BE2C (cell line): ENCODE measurements around the gene SERHL2.

Experiments
- DNase-seq: peaks from one replicate; pipeline ENCODE4 v3.0.0-alpha.2; 2020
- H3K27me3 ChIP-seq: fragments of 250-450 bp; sonication (Bioruptor Pico); 2 replicates; pipeline ENCODE4 v1.5.1; 2020; ENCODE audit warnings: mild to moderate bottlenecking
- H3K36me3 ChIP-seq: fragments of 250-450 bp; sonication (Bioruptor Pico); 2 replicates; pipeline ENCODE4 v1.5.1; 2020; ENCODE audit warnings: mild to moderate bottlenecking
- H3K4me1 ChIP-seq: fragments of 250-450 bp; sonication (Bioruptor Pico); 2 replicates; pipeline ENCODE4 v1.5.1; 2020
- H3K4me3 ChIP-seq: 2 replicates; pipeline ENCODE4 v1.5.1; 2011; ENCODE audit warnings: low read depth, low read length
- H3K9me3 ChIP-seq: fragments of 250-450 bp; sonication (Bioruptor Pico); 2 replicates; pipeline ENCODE4 v1.5.1; 2020
- CTCF ChIP-seq: IDR thresholded peaks from 2 replicates; pipeline ENCODE4 v1.5.1; 2012; ENCODE audit warnings: mild to moderate bottlenecking, low read depth, low read length

The SERHL2 gene

GRCh38 chr22:42608136-42608822, 54.5 kb downstream of the SERHL2 start:
- Histone ChIP-seq H3K4me1 (peaks cover 6% of the 10 kb centered on the region; the same call in 1 of the 2 replicates), H3K27me3 (no peaks in the 10 kb centered on the region), H3K4me3 (no peak overlapping the region), H3K9me3 (no peaks in the 10 kb centered on the region), H3K36me3 (peaks cover 56% of the 10 kb centered on the region)
- no peak for TF ChIP-seq CTCF
- DNase-seq = no peak

- no peaks in the 10 kb centered on the region for H3K27me3 ChIP-seq
- peaks cover 54% of the 10 kb centered on the region for H3K36me3 ChIP-seq
- peaks cover 6% of the 10 kb centered on the region; the same call in 1 of the 2 replicates for H3K4me1 ChIP-seq
- no peaks in the 10 kb centered on the region for H3K9me3 ChIP-seq
- TF ChIP-seq CTCF = no peak
- H3K4me3 ChIP-seq = no peak overlapping the region
- DNase-seq = no peak
Observed at GRCh38 chr22:42608823-42609361, 55.1 kb downstream of the SERHL2 start.

GRCh38 chr22:42610186-42610585, 56.4 kb downstream of the SERHL2 start:
- TF ChIP-seq CTCF = no peak
- Histone ChIP-seq H3K4me1 (peaks cover 6% of the 10 kb centered on the region; the same call in 1 of the 2 replicates), H3K36me3 (peaks cover 50% of the 10 kb centered on the region), H3K4me3 (no peak overlapping the region), H3K9me3 (no peaks in the 10 kb centered on the region), H3K27me3 (no peaks in the 10 kb centered on the region)
- no peak for DNase-seq

- DNase-seq = no peak
- peaks cover 6% of the 10 kb centered on the region; the same call in 1 of the 2 replicates for H3K4me1 ChIP-seq
- TF ChIP-seq CTCF = no peak
- H3K9me3 ChIP-seq = no peaks in the 10 kb centered on the region
- peaks cover 41% of the 10 kb centered on the region for H3K36me3 ChIP-seq
- H3K4me3 ChIP-seq = no peak overlapping the region
- H3K27me3 ChIP-seq = no peaks in the 10 kb centered on the region
Observed at GRCh38 chr22:42611051-42611450, 57.3 kb downstream of the SERHL2 start.

GRCh38 chr22:42612336-42612735, 58.6 kb downstream of the SERHL2 start:
- no peak for DNase-seq
- Histone ChIP-seq H3K4me3 (no peak overlapping the region), H3K4me1 (peaks cover 6% of the 10 kb centered on the region; the same call in 1 of the 2 replicates), H3K9me3 (no peaks in the 10 kb centered on the region), H3K27me3 (no peaks in the 10 kb centered on the region), H3K36me3 (peaks cover 29% of the 10 kb centered on the region)
- TF ChIP-seq CTCF = no peak

- no peak for TF ChIP-seq CTCF
- DNase-seq = no peak
- H3K36me3 ChIP-seq = peaks cover 24% of the 10 kb centered on the region
- H3K4me1 ChIP-seq = peaks cover 6% of the 10 kb centered on the region; the same call in 1 of the 2 replicates
- peak overlapping the region; percentile 92 for H3K4me3 ChIP-seq
- H3K27me3 ChIP-seq = no peaks in the 10 kb centered on the region
- H3K9me3 ChIP-seq = no peaks in the 10 kb centered on the region
Observed at GRCh38 chr22:42613872-42614301, 60.1 kb downstream of the SERHL2 start.
